Neural progenitor cell (in vitro differentiated cells): Measurements from ENCODE around the gene PLA2G1B. TPM values are rescaled to one million over a fixed set of nuclear protein-coding genes. Genes with fewer than 3 reads are reported as not detected.

Source experiments
- DNase-seq: peaks from one replicate; pipeline ENCODE4 v3.0.0-alpha.2; 2016; ENCODE audit warnings: low spot score
- H2AFZ ChIP-seq: fragments of 200-600 bp; sonication (generic); replicated peaks from 2 replicates; pipeline ENCODE4 v1.6.1; 2016; ENCODE audit warnings: antibody characterized with exemption
- H3F3A ChIP-seq: fragments of 200-600 bp; sonication (generic); 2 replicates; pipeline ENCODE4 v1.6.1; 2016; ENCODE audit warnings: antibody characterized with exemption, low read depth
- H3K27ac ChIP-seq: fragments of 200-600 bp; sonication (generic); 2 replicates; pipeline ENCODE4 v1.5.1; 2016; ENCODE audit warnings: mild to moderate bottlenecking
- H3K27me3 ChIP-seq: fragments of 200-600 bp; sonication (generic); 2 replicates; pipeline ENCODE4 v1.6.1; 2016; ENCODE audit warnings: mild to moderate bottlenecking, moderate library complexity
- H3K36me3 ChIP-seq: fragments of 200-600 bp; sonication (generic); 2 replicates; pipeline ENCODE4 v1.5.1; 2016
- H3K4me1 ChIP-seq: fragments of 200-600 bp; sonication (generic); 2 replicates; pipeline ENCODE4 v1.6.1; 2016; ENCODE audit warnings: mixed run types
- H3K4me2 ChIP-seq: fragments of 200-600 bp; sonication (generic); 2 replicates; pipeline ENCODE4 v1.6.1; 2016
- H3K4me3 ChIP-seq: fragments of 200-600 bp; sonication (generic); 2 replicates; pipeline ENCODE4 v1.5.1; 2016
- H3K79me2 ChIP-seq: fragments of 200-600 bp; sonication (generic); 2 replicates; pipeline ENCODE4 v1.6.1; 2016; ENCODE audit warnings: low read depth
- H3K9ac ChIP-seq: fragments of 200-600 bp; sonication (generic); 2 replicates; pipeline ENCODE4 v1.6.1; 2016
- H3K9me3 ChIP-seq: fragments of 200-600 bp; sonication (generic); 2 replicates; pipeline ENCODE4 v1.5.1; 2016; ENCODE audit warnings: low read depth
- H4K20me1 ChIP-seq: fragments of 200-600 bp; sonication (generic); 2 replicates; pipeline ENCODE4 v1.6.1; 2016; ENCODE audit warnings: low read depth
- H3K27ac Mint-ChIP-seq: 3 replicates; pipeline ENCODE4 v1.8.0; 2021; ENCODE audit warnings: mixed read lengths
- H3K27me3 Mint-ChIP-seq: 2 replicates; pipeline ENCODE4 v1.8.0; 2022; ENCODE audit warnings: low read depth, mild to moderate bottlenecking, inconsistent platforms, moderate library complexity, mixed read lengths; ENCODE audit not compliant: insufficient read depth
- H3K36me3 Mint-ChIP-seq: 3 replicates; pipeline ENCODE4 v1.8.0; 2021; ENCODE audit warnings: mixed read lengths
- H3K4me1 Mint-ChIP-seq: 3 replicates; pipeline ENCODE4 v1.8.0; 2021; ENCODE audit warnings: mixed read lengths
- H3K4me3 Mint-ChIP-seq: 3 replicates; pipeline ENCODE4 v1.8.0; 2021; ENCODE audit warnings: mild to moderate bottlenecking, moderate library complexity, mixed read lengths
- H3K9me3 Mint-ChIP-seq: 3 replicates; pipeline ENCODE4 v1.8.0; 2020; ENCODE audit warnings: mixed read lengths
- EZH2 ChIP-seq: fragments of 200-600 bp; sonication (generic); IDR thresholded peaks from 2 replicates; pipeline ENCODE4 v1.6.1; 2017; ENCODE audit warnings: antibody characterized with exemption, mild to moderate bottlenecking, moderate library complexity
- EZH2phosphoT487 ChIP-seq: fragments of 200-600 bp; sonication (generic); IDR thresholded peaks from 2 replicates; pipeline ENCODE4 v1.6.1; 2017; ENCODE audit warnings: antibody characterized with exemption
- total RNA-seq: library from RNA; depleted of rRNA; stranded (reverse); fragments of >200 nt; gene quantifications from 2 replicates; pipeline ENCODE4 v1.2.3, GENCODE V29; 2015; ENCODE audit warnings: low replicate concordance
- TF ChIP-seq, protein P1 (sequence below): fragments of 200-600 bp; sonication (generic); IDR thresholded peaks from 2 replicates; pipeline ENCODE4 v1.5.1; 2017; ENCODE audit warnings: antibody characterized with exemption, mild to moderate bottlenecking

PLA2G1B gene
- total RNA-seq, 1 donor from 2014 or later = not detected

DNA sequence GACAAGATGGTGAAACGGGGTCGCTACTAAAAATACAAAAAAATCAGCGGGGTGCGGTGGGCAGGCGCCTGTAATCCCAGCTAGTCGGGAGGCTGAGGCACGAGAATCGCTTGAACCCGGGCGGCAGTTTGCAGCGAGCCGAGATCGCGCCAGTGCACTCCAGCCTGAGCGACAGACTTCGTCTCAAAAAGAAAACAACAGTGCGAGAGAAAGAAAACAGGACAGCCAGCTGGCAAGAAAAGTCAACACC is 35.2 kb downstream of the PLA2G1B start:
- peaks cover 7% of the 10 kb centered on the region for H3K27me3 Mint-ChIP-seq
- H3K4me1 ChIP-seq = peaks cover 6% of the 10 kb centered on the region
- no peaks in the 10 kb centered on the region for H4K20me1 ChIP-seq
- DNase-seq = no peak
- H3K4me2 ChIP-seq = peak overlapping the region; percentile 74
- no peak overlapping the region for H3K4me3 Mint-ChIP-seq
- TF ChIP-seq EZH2phosphoT487 (no peak), EZH2 (no peak)
- TF ChIP-seq, protein P1, sequence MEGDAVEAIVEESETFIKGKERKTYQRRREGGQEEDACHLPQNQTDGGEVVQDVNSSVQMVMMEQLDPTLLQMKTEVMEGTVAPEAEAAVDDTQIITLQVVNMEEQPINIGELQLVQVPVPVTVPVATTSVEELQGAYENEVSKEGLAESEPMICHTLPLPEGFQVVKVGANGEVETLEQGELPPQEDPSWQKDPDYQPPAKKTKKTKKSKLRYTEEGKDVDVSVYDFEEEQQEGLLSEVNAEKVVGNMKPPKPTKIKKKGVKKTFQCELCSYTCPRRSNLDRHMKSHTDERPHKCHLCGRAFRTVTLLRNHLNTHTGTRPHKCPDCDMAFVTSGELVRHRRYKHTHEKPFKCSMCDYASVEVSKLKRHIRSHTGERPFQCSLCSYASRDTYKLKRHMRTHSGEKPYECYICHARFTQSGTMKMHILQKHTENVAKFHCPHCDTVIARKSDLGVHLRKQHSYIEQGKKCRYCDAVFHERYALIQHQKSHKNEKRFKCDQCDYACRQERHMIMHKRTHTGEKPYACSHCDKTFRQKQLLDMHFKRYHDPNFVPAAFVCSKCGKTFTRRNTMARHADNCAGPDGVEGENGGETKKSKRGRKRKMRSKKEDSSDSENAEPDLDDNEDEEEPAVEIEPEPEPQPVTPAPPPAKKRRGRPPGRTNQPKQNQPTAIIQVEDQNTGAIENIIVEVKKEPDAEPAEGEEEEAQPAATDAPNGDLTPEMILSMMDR = no peak
- H3K9ac ChIP-seq = peak overlapping the region; percentile 98
- H3K4me3 ChIP-seq = peak overlapping the region; percentile 49
- peaks cover 46% of the 10 kb centered on the region for H3F3A ChIP-seq
- H3K79me2 ChIP-seq = no peaks in the 10 kb centered on the region
- H2AFZ ChIP-seq = no peak overlapping the region
- peaks cover 7% of the 10 kb centered on the region for H3K4me1 Mint-ChIP-seq
- H3K9me3 Mint-ChIP-seq = no peaks in the 10 kb centered on the region
- H3K36me3 Mint-ChIP-seq = no peaks in the 10 kb centered on the region
- no peaks in the 10 kb centered on the region for H3K27me3 ChIP-seq
- H3K27ac ChIP-seq = peak overlapping the region; percentile 100
- no peaks in the 10 kb centered on the region for H3K9me3 ChIP-seq
- H3K36me3 ChIP-seq = no peaks in the 10 kb centered on the region
- no peak overlapping the region for H3K27ac Mint-ChIP-seq

DNA sequence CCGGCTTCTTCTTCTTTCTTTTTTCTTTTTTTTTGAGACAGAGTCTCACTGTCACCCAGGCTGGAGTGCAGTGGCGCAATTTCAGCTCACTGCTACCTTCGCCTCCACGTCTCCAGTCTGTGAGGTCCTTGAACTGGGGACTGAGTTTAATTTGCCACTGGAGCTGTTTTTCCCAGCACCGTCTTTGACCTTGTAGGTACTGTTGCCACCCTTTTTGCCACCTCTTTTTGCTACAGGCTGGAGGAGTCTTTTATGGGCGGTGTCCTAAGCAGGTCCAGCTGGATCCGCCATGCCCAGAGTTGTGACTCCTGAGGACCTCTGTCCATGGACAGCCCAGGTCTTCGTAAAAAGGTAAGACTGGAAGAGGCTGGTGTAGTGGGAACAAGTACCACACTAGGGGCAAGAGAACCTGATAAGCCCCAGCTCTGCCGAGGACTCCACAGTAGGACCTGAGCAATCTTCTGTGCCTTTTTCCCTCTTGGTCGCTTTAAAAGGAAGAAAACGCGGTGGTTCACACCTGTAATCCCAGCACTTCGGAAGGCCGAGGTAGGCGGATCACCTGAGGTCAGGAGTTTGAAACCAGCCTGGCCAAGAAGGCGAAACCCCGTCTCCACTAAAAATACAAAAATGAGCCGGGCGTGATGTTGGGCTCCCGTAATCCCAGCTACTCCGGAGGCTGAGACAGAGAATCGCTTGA is 36.8 kb downstream of the PLA2G1B start:
- H3K4me1 Mint-ChIP-seq = peaks cover 14% of the 10 kb centered on the region
- H2AFZ ChIP-seq = no peak overlapping the region
- H3K9ac ChIP-seq = no peak overlapping the region
- no peak overlapping the region for H3K27ac ChIP-seq
- peak overlapping the region; percentile 49 for H3K4me3 ChIP-seq
- peaks cover 45% of the 10 kb centered on the region for H3F3A ChIP-seq
- H3K4me3 Mint-ChIP-seq = no peak overlapping the region
- H3K9me3 ChIP-seq = no peaks in the 10 kb centered on the region
- H3K9me3 Mint-ChIP-seq = no peaks in the 10 kb centered on the region
- no peaks in the 10 kb centered on the region for H3K27me3 ChIP-seq
- H4K20me1 ChIP-seq = no peaks in the 10 kb centered on the region
- peak overlapping the region; percentile 74 for H3K4me2 ChIP-seq
- DNase-seq = peak; percentile 30
- no peaks in the 10 kb centered on the region for H3K79me2 ChIP-seq
- H3K4me1 ChIP-seq = peaks cover 6% of the 10 kb centered on the region
- TF ChIP-seq EZH2phosphoT487 (no peak), EZH2 (no peak)
- TF ChIP-seq, protein P1 = no peak
- peaks cover 9% of the 10 kb centered on the region for H3K27me3 Mint-ChIP-seq
- peak overlapping the region; percentile 83 for H3K27ac Mint-ChIP-seq
- H3K36me3 Mint-ChIP-seq = no peaks in the 10 kb centered on the region
- no peaks in the 10 kb centered on the region for H3K36me3 ChIP-seq

DNA sequence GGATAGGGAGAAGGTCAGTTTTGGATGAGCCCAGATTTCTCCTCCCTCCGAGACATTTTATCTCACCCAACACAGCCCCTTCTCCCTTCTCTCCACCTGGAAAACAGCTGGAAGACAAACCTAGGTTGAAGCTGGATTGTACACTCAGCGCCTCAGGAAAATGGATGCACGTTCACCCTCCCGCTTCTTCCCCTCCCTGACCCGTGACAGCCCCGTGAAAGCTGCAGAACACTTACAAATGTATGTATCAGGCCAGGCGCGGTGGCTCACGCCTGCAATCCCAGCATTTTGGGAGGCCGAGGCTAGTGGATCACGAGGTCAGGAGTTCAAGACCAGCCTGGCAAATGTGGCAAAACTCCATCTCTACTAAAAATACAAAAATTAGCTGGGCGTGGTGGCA is 40.1 kb downstream of the PLA2G1B start:
- Histone ChIP-seq H3K4me2 (no peak overlapping the region), H4K20me1 (no peaks in the 10 kb centered on the region), H3F3A (peaks cover 26% of the 10 kb centered on the region), H3K36me3 (no peaks in the 10 kb centered on the region), H3K27me3 (no peaks in the 10 kb centered on the region), H3K9ac (no peak overlapping the region), H3K4me3 (no peak overlapping the region), H3K79me2 (no peaks in the 10 kb centered on the region), H3K4me1 (no peaks in the 10 kb centered on the region), H3K9me3 (no peaks in the 10 kb centered on the region), H2AFZ (no peak overlapping the region), H3K27ac (no peak overlapping the region)
- no peak for TF ChIP-seq EZH2phosphoT487
- TF ChIP-seq EZH2 = no peak
- TF ChIP-seq, protein P1 = no peak
- Mint-ChIP-seq H3K27me3 (peaks cover 9% of the 10 kb centered on the region), H3K27ac (no peak overlapping the region), H3K4me3 (no peak overlapping the region), H3K9me3 (no peaks in the 10 kb centered on the region), H3K4me1 (peaks cover 14% of the 10 kb centered on the region), H3K36me3 (no peaks in the 10 kb centered on the region)
- no peak for DNase-seq
